ENCODE measurements around the gene NAGK.
"Not testable (repeated sequence)": the region's sequence is repeated elsewhere in the genome, so short reads cannot be mapped to it uniquely, and the experiment has no call there.

Gene NAGK

GRCh38 chr2:71045865-71046548 is 22.4 kb upstream of the NAGK start:
- H3K27ac ChIP-seq: no peak overlapping the region
- no peak for TF ChIP-seq CTCF (conservative IDR thresholded peaks at IDR 0.05)

- TF ChIP-seq CTCF (conservative IDR thresholded peaks at IDR 0.05): no peak
Observed at GRCh38 chr2:71048096-71048495, 20.4 kb upstream of the NAGK start.

GRCh38 chr2:71049704-71050360 is 18.6 kb upstream of the NAGK start:
- H3K27ac ChIP-seq: not testable (repeated sequence)

More at GRCh38 chr2:71048096-71048495, 20.4 kb upstream of the NAGK start:
- H3K27ac ChIP-seq: no peak overlapping the region

- H3K27ac ChIP-seq: not testable (repeated sequence)
Observed at GRCh38 chr2:71055206-71055740, 13.2 kb upstream of the NAGK start.

- no peak for TF ChIP-seq CTCF (conservative IDR thresholded peaks at IDR 0.05)
- no peak overlapping the region for H3K27ac ChIP-seq
Observed at GRCh38 chr2:71060211-71060610, 8.2 kb upstream of the NAGK start.

GRCh38 chr2:71060871-71061270 is 7.6 kb upstream of the NAGK start:
- no peak for TF ChIP-seq CTCF (conservative IDR thresholded peaks at IDR 0.05)
- H3K27ac ChIP-seq: no peak overlapping the region

GRCh38 chr2:71063216-71063615 is 5.2 kb upstream of the NAGK start:
- no peak for TF ChIP-seq CTCF (conservative IDR thresholded peaks at IDR 0.05)
- H3K27ac ChIP-seq: no peak overlapping the region

- TF ChIP-seq CTCF (conservative IDR thresholded peaks at IDR 0.05): no peak
- no peak overlapping the region for H3K27ac ChIP-seq
Observed at GRCh38 chr2:71064110-71064611, 4.3 kb upstream of the NAGK start.
